Trophoblast cell (in vitro differentiated cells and primary cell): ENCODE results near the gene EXOC1.

ENCODE experiments used
- DNase-seq, 2 donors: peaks; one replicate each; pipeline ENCODE4 v3.0.0-alpha.2; 2016
- H2AFZ ChIP-seq: 2 replicates; pipeline ENCODE4 v1.6.1; 2013; ENCODE audit warnings: low read length, moderate library complexity, mild to moderate bottlenecking; ENCODE audit not compliant: insufficient read depth, poor library complexity
- H2AK5ac ChIP-seq: 2 replicates; pipeline ENCODE4 v1.6.1; 2013; ENCODE audit warnings: mild to moderate bottlenecking, low read length
- H2BK120ac ChIP-seq: 2 replicates; pipeline ENCODE4 v1.6.1; 2013; ENCODE audit warnings: low read length, mild to moderate bottlenecking, moderate library complexity; ENCODE audit not compliant: insufficient read depth, poor library complexity
- H2BK12ac ChIP-seq: 2 replicates; pipeline ENCODE4 v1.6.1; 2013; ENCODE audit warnings: mild to moderate bottlenecking, low read length, moderate library complexity
- H2BK5ac ChIP-seq: 2 replicates; pipeline ENCODE4 v1.6.1; 2013; ENCODE audit warnings: low read length, low read depth, moderate library complexity, mild to moderate bottlenecking; ENCODE audit not compliant: poor library complexity
- H3K14ac ChIP-seq: 2 replicates; pipeline ENCODE4 v1.6.1; 2013; ENCODE audit warnings: mild to moderate bottlenecking, low read length
- H3K18ac ChIP-seq: 2 replicates; pipeline ENCODE4 v1.6.1; 2013; ENCODE audit warnings: mild to moderate bottlenecking, low read length
- H3K23ac ChIP-seq: 2 replicates; pipeline ENCODE4 v1.6.1; 2013; ENCODE audit warnings: low read length
- H3K27ac ChIP-seq: 2 replicates; pipeline ENCODE4 v1.5.1; 2013; ENCODE audit warnings: low read depth, mild to moderate bottlenecking, inconsistent platforms, low read length, moderate library complexity
- H3K27me3 ChIP-seq: 2 replicates; pipeline ENCODE4 v1.6.1; 2013; ENCODE audit warnings: inconsistent platforms, mild to moderate bottlenecking, low read length, moderate library complexity; ENCODE audit not compliant: insufficient read depth
- H3K36me3 ChIP-seq, 2 experiments: 1 replicate in 1 of 2; 2 replicates in 1 of 2; pipeline ENCODE4 v1.6.1; 2013; ENCODE audit warnings: low read length in 2 of 2, mild to moderate bottlenecking in 2 of 2, moderate library complexity in 1 of 2; ENCODE audit not compliant: insufficient read depth in 2 of 2, control insufficient read depth in 1 of 2
- H3K4ac ChIP-seq: 2 replicates; pipeline ENCODE4 v1.6.1; 2013; ENCODE audit warnings: low read depth, mild to moderate bottlenecking, low read length, moderate library complexity
- H3K4me1 ChIP-seq, 2 experiments: 1 replicate in 1 of 2; 2 replicates in 1 of 2; pipeline ENCODE4 v1.6.1; 2013; ENCODE audit warnings: low read length in 2 of 2, mild to moderate bottlenecking in 2 of 2, moderate library complexity in 1 of 2; ENCODE audit not compliant: insufficient read depth in 2 of 2, control insufficient read depth in 1 of 2
- H3K4me2 ChIP-seq: 2 replicates; pipeline ENCODE4 v1.6.1; 2013; ENCODE audit warnings: inconsistent platforms, mild to moderate bottlenecking, low read length, moderate library complexity
- H3K4me3 ChIP-seq: 2 replicates; pipeline ENCODE4 v1.5.1; 2013; ENCODE audit warnings: mild to moderate bottlenecking, low read depth, low read length, inconsistent platforms
- H3K79me1 ChIP-seq: one replicate; pipeline ENCODE4 v1.6.1; 2013; ENCODE audit warnings: low read length
- H3K79me2 ChIP-seq: 2 replicates; pipeline ENCODE4 v1.6.1; 2013; ENCODE audit warnings: low read length, mild to moderate bottlenecking; ENCODE audit not compliant: control insufficient read depth, insufficient read depth, poor library complexity
- H3K9ac ChIP-seq: 2 replicates; pipeline ENCODE4 v1.6.1; 2013; ENCODE audit warnings: mild to moderate bottlenecking, low read length
- H3K9me3 ChIP-seq: 2 replicates; pipeline ENCODE4 v1.6.1; 2013; ENCODE audit warnings: low read depth, mild to moderate bottlenecking, control low read depth, inconsistent platforms, low read length; ENCODE audit not compliant: insufficient read depth
- H4K12ac ChIP-seq: 2 replicates; pipeline ENCODE4 v1.6.1; 2013; ENCODE audit warnings: low read depth, mild to moderate bottlenecking, low read length, moderate library complexity
- H4K8ac ChIP-seq: 2 replicates; pipeline ENCODE4 v1.6.1; 2013; ENCODE audit warnings: low read depth, mild to moderate bottlenecking, low read length, moderate library complexity
- H4K91ac ChIP-seq: one replicate; pipeline ENCODE4 v1.6.1; 2013; ENCODE audit warnings: low read depth, mild to moderate bottlenecking, low read length, moderate library complexity
- WGBS: extraction: QIAGEN DNeasy Blood & Tissue Kit; methylation state at CpG from one replicate; pipeline ENCODE4 v1.1.7; 2013; ENCODE audit warnings: missing lambda C conversion rate; ENCODE audit not compliant: insufficient read length, insufficient coverage; ENCODE audit errors: extremely low coverage; 5-methylcytosine and 5-hydroxymethylcytosine counted together

Gene EXOC1

DNA sequence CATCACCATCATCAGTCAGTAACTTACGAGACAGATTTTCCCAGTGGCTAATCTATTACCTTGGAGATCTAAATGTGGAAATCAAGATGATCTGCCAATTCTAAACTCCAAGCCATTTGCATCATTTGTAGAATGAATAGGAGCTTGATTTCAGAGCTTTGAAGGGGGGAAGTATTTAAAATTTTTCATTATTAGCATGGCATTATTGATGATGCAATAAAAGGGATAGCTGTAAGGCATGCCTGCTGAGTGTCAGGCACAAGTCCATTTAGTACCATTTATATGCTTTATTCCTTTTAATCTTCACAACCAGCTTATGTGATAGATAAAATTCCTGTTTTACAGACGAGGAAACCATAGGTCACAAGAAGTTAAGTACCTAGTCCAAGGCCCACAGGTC lies 28.6 kb upstream of the EXOC1 start:
- no peak overlapping the region for H2AFZ ChIP-seq
- H3K18ac ChIP-seq = no peak overlapping the region
- H3K4me3 ChIP-seq = no peak overlapping the region
- H3K23ac ChIP-seq = no peak overlapping the region
- WGBS = no CpG with 5 or more reads among the region's 2 CpGs
- H3K27ac ChIP-seq = no peak overlapping the region
- H4K91ac ChIP-seq = no peak overlapping the region
- H4K12ac ChIP-seq = no peak overlapping the region
- no peaks in the 10 kb centered on the region for H3K79me1 ChIP-seq
- no peaks in the 10 kb centered on the region for H3K4me1 ChIP-seq
- no peak overlapping the region for H3K14ac ChIP-seq
- no peak overlapping the region for H3K4ac ChIP-seq
- no peak overlapping the region for H4K8ac ChIP-seq
- no peak overlapping the region for H2BK5ac ChIP-seq
- no peaks in the 10 kb centered on the region for H3K27me3 ChIP-seq
- H3K9ac ChIP-seq = no peak overlapping the region
- no peak overlapping the region for H2BK12ac ChIP-seq
- no peak overlapping the region for H3K4me2 ChIP-seq
- DNase-seq = peak in 1 of 2 donors; percentile 70
- H3K36me3 ChIP-seq = no peaks in the 10 kb centered on the region
- H3K79me2 ChIP-seq = no peaks in the 10 kb centered on the region
- H2AK5ac ChIP-seq = no peak overlapping the region
- no peaks in the 10 kb centered on the region for H3K9me3 ChIP-seq
- no peak overlapping the region for H2BK120ac ChIP-seq

DNA sequence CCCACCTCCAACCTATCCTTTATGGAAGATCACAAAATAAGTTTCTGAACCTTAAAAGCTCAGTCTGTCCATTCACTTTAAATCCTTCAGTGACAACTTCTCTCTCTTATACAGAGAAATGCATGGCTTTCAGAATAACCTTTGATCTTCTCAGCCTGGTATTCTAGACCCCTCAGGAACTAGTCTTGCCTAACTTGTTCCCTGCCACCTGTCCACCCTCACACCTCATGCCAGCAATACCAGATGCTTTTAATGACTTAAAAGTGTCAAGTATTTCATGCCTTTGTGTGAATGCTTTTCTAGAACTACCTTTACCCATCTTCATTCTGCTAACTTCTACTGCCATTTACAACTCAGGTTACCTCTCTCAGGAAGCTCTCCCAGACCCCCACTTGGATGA lies 26.5 kb upstream of the EXOC1 start:
- Histone ChIP-seq H3K18ac (no peak overlapping the region), H3K9me3 (no peaks in the 10 kb centered on the region), H4K12ac (no peak overlapping the region), H2BK120ac (no peak overlapping the region), H3K4ac (no peak overlapping the region), H3K27me3 (no peaks in the 10 kb centered on the region), H4K8ac (no peak overlapping the region), H3K36me3 (no peaks in the 10 kb centered on the region), H2AFZ (no peak overlapping the region), H3K4me2 (no peak overlapping the region), H3K4me3 (no peak overlapping the region), H3K79me1 (no peaks in the 10 kb centered on the region), H2BK5ac (no peak overlapping the region), H3K79me2 (no peaks in the 10 kb centered on the region), H4K91ac (no peak overlapping the region), H3K4me1 (no peaks in the 10 kb centered on the region), H3K23ac (no peak overlapping the region), H3K14ac (no peak overlapping the region), H2AK5ac (no peak overlapping the region), H3K9ac (no peak overlapping the region), H3K27ac (no peak overlapping the region), H2BK12ac (no peak overlapping the region)
- peak; percentile 52 to 79 for DNase-seq

DNA sequence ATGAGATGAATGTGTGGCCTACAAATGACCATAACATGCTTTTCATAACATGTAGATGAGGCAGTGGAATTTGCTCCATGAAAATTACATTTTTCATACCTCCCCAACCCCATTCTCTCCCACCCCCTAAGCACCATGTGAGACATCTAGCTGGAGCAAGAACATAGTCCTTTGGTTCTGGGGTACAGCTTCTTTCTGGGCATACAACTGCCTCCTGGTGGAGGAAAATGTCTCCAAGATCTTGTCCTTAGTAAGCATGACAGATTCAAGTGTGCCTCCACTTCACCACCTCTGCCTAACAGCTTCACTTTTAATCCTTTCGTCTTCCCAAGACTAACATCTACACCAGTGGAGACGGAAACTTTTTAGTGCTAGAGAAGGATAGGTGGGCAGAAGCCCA lies 25.9 kb upstream of the EXOC1 start:
- Histone ChIP-seq H2BK120ac (no peak overlapping the region), H4K91ac (no peak overlapping the region), H3K4me3 (no peak overlapping the region), H3K14ac (no peak overlapping the region), H3K27ac (no peak overlapping the region), H2BK12ac (no peak overlapping the region), H3K9ac (peak overlapping the region; percentile 45), H2AFZ (no peak overlapping the region), H2BK5ac (no peak overlapping the region), H3K79me2 (no peaks in the 10 kb centered on the region), H3K4me2 (no peak overlapping the region), H2AK5ac (no peak overlapping the region), H3K4me1 (no peaks in the 10 kb centered on the region), H4K8ac (no peak overlapping the region), H3K18ac (no peak overlapping the region), H4K12ac (no peak overlapping the region), H3K27me3 (no peaks in the 10 kb centered on the region), H3K79me1 (no peaks in the 10 kb centered on the region), H3K9me3 (no peaks in the 10 kb centered on the region), H3K23ac (no peak overlapping the region), H3K4ac (no peak overlapping the region), H3K36me3 (no peaks in the 10 kb centered on the region)
- DNase-seq = peak in 1 of 2 donors; percentile 18
- no CpG with 5 or more reads among the region's 2 CpGs for WGBS

DNA sequence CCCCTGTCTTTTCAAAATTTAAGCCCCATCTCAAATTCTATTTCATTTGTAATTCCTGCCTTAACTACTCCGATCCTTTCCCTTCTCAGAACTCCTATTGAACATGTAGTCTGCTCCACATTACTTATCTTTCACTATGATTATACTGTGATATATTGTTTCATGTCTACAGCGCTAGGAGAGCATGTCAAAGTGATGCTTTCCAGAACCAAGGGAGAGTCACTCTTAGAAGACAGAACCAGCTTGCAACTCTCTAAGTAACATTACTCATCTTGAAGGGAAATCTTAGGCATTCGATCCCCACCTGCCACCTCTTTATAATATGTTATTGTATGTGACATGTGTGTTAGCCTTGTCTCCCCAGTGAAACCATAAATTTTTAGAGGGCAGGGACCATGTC lies 23.4 kb upstream of the EXOC1 start:
- Histone ChIP-seq H3K4ac (no peak overlapping the region), H2BK120ac (no peak overlapping the region), H2AFZ (no peak overlapping the region), H3K9me3 (no peaks in the 10 kb centered on the region), H3K9ac (no peak overlapping the region), H4K8ac (no peak overlapping the region), H4K91ac (no peak overlapping the region), H3K23ac (no peak overlapping the region), H4K12ac (no peak overlapping the region), H3K4me2 (no peak overlapping the region), H3K18ac (no peak overlapping the region), H3K79me1 (no peaks in the 10 kb centered on the region), H2BK12ac (no peak overlapping the region), H3K27me3 (no peaks in the 10 kb centered on the region), H3K27ac (no peak overlapping the region), H2BK5ac (no peak overlapping the region), H3K36me3 (no peaks in the 10 kb centered on the region), H3K79me2 (no peaks in the 10 kb centered on the region), H2AK5ac (no peak overlapping the region), H3K4me1 (no peaks in the 10 kb centered on the region), H3K4me3 (no peak overlapping the region), H3K14ac (no peak overlapping the region)
- WGBS = no CpG with 5 or more reads among the region's 3 CpGs
- no peak for DNase-seq
